Measurements from ENCODE around the gene RAD23B.

RAD23B gene

GRCh38 chr9:107335331-107335730 lies 52.3 kb downstream of the RAD23B start:
- DNase-seq (ENCODE audit: low spot score): no peak

GRCh38 chr9:107336718-107337360 lies 53.8 kb downstream of the RAD23B start:
- DNase-seq (ENCODE audit: low spot score): no peak

DNA sequence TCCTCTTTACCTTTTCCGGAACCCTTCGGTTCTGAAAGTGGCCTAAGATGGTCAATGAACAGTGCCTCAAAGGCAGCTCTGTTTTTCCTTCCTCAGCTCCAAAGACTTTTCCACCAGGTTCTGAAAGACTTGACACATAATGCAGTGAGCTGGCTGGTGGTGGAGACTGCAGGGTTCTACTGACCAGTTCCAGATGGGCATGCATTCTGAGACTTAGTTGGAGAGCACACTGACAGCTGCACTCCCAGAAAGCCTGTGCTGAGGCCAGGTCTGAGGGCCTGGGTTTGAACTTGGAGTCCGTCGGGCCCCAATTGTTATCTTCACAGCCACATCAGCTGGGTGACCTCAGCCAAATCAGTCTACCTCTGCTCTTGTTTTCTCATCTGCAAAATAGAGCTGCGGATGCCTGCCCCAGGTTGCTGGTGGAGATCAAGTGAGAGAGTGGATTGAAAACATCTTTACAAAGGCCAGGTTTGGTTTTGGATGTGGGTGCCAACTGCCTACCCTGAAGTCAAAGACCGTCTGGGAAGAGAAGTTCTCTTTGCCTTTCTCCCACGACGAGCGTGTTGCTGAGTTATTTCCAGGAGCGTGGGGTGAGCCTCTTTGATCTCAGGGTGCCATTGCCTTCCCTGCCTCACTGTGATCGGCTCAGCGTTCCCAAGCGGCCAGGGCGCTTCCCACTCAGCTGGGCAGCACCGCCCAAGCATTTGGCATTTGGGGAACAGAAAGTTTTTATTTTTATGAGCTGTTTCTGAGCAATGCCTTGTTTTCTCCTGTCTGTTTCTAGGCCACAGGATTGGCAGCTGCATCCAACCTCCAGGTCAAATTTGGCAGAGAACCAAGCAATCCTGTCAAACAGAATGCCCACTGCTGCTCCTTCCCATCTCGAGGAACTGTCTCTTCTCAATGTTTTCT lies 54.9 kb downstream of the RAD23B start:
- no peak for DNase-seq (ENCODE audit: low spot score)

GRCh38 chr9:107338911-107339659 lies 56.0 kb downstream of the RAD23B start:
- DNase-seq (ENCODE audit: low spot score): no peak

- peak; percentile 66 for DNase-seq (ENCODE audit: low spot score)
Observed at GRCh38 chr9:107340920-107341632, 58.0 kb downstream of the RAD23B start.

DNA sequence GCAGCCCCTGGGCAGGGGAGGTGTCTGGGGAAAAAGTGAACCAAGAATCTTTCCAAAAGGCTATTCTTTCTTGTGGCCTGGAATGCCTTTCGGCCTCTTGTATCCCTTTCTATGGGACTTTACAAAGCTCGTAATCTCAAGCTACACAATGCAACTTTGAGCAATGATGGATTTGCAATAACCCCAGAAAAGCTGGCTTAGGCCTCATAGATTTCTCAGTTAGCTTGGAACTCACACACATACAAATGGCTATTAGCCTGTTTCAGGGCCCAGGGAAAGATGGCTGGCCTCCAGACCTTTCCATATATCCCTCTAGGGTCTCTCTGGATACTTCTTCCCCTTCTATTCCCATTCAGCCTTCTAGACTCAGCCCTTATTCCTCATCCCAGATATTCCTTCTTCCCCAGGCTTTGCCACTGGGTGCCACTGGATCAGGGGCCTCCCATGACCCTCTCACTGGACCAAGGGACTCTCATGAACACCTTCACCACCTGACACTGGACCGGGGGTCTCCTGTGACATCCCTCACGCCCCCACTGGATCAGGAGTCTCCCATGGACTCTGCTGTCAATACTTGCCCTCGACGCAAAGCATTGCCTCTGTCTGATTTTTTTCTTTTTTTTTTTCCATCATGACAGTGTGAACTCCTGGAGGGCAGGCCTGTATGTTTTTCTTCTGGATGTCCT lies 59.5 kb downstream of the RAD23B start:
- no peak for DNase-seq (ENCODE audit: low spot score)

DNA sequence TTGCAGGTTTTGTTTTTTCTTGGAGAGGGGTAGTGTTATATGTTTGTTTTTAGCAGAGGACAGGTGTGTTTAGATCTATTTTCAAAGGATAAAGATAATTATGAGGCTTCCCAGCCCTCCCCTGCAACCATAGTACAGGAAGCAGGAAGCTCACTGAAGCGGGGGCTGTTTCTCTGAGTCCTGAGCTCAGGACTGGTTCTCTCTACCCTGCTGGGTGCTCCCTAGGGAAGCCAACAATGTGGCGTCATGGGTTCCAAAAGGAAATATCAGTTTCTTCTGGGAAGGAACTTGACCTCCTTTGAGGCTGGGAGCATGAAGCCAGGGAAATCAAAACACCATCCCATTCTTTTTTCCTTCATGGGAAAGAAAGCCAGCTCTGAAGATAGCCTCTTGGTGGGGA lies 62.2 kb downstream of the RAD23B start:
- no peak for DNase-seq (ENCODE audit: low spot score)

- no peak for DNase-seq (ENCODE audit: low spot score)
Observed at GRCh38 chr9:107348836-107349235, 65.8 kb downstream of the RAD23B start.

GRCh38 chr9:107350443-107350842 lies 67.4 kb downstream of the RAD23B start:
- no peak for DNase-seq (ENCODE audit: low spot score)

- no peak for DNase-seq (ENCODE audit: low spot score)
Observed at GRCh38 chr9:107351382-107352045, 68.4 kb downstream of the RAD23B start.

DNA sequence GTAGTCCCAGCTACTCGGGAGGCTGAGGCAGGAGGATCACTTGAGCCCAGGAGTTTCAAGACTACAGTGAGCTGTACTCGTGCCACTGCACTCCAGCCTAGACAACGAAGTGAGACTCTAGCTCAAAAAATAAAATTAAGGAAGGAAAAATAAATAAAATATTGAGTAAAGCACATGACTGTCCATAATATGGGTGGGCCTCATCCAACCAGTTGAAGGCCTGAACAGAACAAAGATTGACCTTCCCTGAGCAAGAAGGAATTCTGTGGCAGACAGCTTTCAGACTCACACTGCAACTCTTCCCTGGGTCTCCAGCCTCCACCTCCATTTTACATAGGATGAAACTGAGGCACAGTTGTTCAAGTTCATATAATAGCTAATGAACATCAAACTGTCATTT lies 72.3 kb downstream of the RAD23B start:
- no peak for DNase-seq (ENCODE audit: low spot score)

DNA sequence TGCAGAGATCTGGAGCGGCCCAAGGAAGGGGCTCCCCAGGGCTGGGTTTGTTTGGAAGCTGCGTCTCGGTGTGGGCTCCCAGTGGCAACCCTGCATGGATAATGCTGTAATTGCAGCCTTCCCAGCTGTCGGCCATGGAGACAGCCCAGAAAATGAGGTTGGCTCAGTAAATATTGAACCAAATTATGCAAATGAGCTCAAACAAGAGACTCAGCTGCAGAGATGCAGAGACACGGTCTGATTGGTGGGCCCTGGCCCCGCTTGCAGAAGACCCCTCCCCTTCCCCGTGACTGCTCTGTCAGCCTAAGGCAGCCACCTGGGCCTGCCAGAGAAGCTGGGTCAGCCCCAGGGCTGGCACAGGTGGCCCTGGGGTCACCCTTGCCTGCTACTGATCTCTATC lies 75.9 kb downstream of the RAD23B start:
- DNase-seq (ENCODE audit: low spot score): no peak

- no peak for DNase-seq (ENCODE audit: low spot score)
Observed at GRCh38 chr9:107360098-107360497, 77.0 kb downstream of the RAD23B start.

DNA sequence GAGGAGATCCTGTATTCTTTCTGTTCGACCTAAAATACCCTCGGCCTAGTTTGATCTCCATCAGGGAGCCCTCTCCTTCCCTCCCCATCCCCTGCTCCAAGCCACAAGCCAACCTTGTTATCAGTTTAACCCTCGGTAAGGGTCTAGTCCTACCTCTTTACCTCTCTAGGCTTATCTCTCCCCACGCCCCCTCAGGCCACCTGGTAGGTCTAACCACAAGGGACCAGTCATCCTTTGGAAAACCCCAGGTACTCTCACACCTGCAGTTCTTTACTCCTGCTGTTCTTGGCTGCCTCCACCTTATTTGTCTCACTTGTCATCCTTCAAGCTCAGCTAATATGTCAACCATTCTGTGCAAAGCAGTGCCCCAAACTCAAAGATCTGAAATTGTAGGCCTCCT lies 78.7 kb downstream of the RAD23B start:
- no peak for DNase-seq (ENCODE audit: low spot score)

DNA sequence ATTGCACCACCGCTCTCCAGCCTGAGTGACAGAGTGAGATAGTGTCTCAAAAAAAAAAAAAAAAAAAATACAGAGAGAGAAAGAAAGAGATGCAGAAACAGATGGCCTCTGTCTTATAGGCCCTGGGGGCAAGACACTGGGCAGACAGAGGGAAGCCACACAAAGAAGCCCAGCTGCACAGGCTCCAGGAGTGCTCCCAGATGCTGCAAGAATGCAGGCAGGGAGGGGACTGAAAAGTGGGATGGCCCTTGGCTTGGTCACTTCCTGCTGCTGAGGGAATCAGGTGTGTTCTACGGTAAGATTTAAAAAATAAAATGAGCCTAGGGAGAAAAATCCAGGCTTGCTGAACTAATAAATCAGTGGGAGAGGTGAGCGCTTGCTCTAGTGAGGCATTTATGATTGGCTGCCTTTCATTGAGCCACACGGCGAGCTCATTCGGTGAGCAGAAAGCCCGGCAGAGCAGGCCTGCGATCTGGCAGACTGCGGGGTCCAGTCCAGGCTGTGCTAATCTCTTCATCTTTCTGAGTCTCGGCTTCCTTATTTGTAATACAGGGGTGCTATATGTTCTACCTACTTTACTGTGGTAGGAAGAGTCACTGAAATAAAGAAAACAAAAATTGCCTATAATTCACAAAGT lies 80.6 kb downstream of the RAD23B start:
- no peak for DNase-seq (ENCODE audit: low spot score)

GRCh38 chr9:107367727-107368502 lies 84.8 kb downstream of the RAD23B start:
- no peak for DNase-seq (ENCODE audit: low spot score)

DNA sequence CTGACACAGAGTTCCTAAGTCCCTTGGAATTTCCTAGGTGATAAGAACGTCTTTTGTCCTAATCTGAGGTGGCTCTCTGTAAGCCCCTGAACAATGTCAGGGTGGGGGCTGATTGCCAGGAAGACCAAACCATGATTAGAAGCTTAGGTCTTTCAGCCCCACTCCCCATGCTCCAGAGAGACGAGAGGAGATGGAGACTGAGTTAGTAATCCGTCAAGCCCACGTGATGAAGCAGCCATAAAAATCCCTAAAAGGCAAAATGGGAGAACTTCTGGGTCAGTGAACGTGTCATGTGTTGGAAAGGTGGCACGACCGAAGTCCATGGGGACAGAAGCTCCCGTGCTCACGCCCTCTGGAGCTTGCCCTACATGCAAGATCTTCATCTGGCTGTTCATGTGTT lies 85.6 kb downstream of the RAD23B start:
- DNase-seq (ENCODE audit: low spot score): no peak

GRCh38 chr9:107373809-107374208 lies 90.7 kb downstream of the RAD23B start:
- no peak for DNase-seq (ENCODE audit: low spot score)

GRCh38 chr9:107375001-107375400 lies 91.9 kb downstream of the RAD23B start:
- no peak for DNase-seq (ENCODE audit: low spot score)
